Naive thymus-derived CD8-positive, alpha-beta T cell (primary cell): ENCODE measurements around the gene DNAJC8. TPM values are rescaled to one million over a fixed set of nuclear protein-coding genes. Genes with fewer than 3 reads are reported as not detected.

Experiments
- ATAC-seq, 2 donors: fragments of 150-1000 bp; cut with Tn5 transposase in 1 of 2; sonication (Bioruptor Pico), chemical (Tn5 transposase) in 1 of 2; 1 replicate in 1 of 2; 2 replicates in 1 of 2; pipeline ENCODE4 v1.10.0; 2021; ENCODE audit warnings: mild to moderate bottlenecking in 2 of 2, moderate library complexity in 2 of 2
- POLR2A ChIA-PET: fragments of 350-600 bp; sonication (Branson Sonifier 250); formaldehyde crosslinking; loops from one replicate; lab custom pipeline; 2021; ENCODE audit warnings: antibody characterized with exemption; lab: Charles Lee
- DNase-seq, 10 donors: peaks; one replicate each; pipeline versions ENCODE4 v3.0.0 to v3.0.0-alpha.2; 2020 to 2022
- H3K27ac Mint-ChIP-seq, 10 donors: one replicate each; pipeline ENCODE4 v1.8.0; 2020 to 2022; ENCODE audit warnings: mild to moderate bottlenecking in 10 of 10, mixed read lengths in 10 of 10, moderate library complexity in 4 of 10, inconsistent platforms in 1 of 10
- H3K27me3 Mint-ChIP-seq, 5 donors: one replicate each; pipeline ENCODE4 v1.8.0; 2021 to 2022; ENCODE audit warnings: mixed read lengths in 5 of 5
- H3K36me3 Mint-ChIP-seq, 3 donors: one replicate each; pipeline ENCODE4 v1.8.0; 2020 to 2022; ENCODE audit warnings: mixed read lengths in 3 of 3, mild to moderate bottlenecking in 2 of 3, inconsistent platforms in 1 of 3
- H3K4me1 Mint-ChIP-seq, 4 donors: one replicate each; pipeline ENCODE4 v1.8.0; 2021 to 2022; ENCODE audit warnings: mixed read lengths in 4 of 4
- H3K4me3 Mint-ChIP-seq, 10 donors: one replicate each; pipeline ENCODE4 v1.8.0; 2020 to 2022; ENCODE audit warnings: mild to moderate bottlenecking in 10 of 10, mixed read lengths in 10 of 10, moderate library complexity in 6 of 10, inconsistent platforms in 1 of 10
- H3K9me3 Mint-ChIP-seq, 9 donors: one replicate each; pipeline ENCODE4 v1.8.0; 2020 to 2022; ENCODE audit warnings: mixed read lengths in 9 of 9, mild to moderate bottlenecking in 3 of 9, inconsistent platforms in 1 of 9, moderate library complexity in 1 of 9
- polyA plus RNA-seq, 3 donors: library from polyadenylated mRNA; unstranded; fragments of 300-500 nt; fragmentation: Illumina TruSeq; gene quantifications; one replicate each; pipeline ENCODE4 v1.2.3, GENCODE V29; 2021
- total RNA-seq, 8 experiments: library from RNA in 2 of 8; stranded (reverse) in 2 of 8; gene quantifications; one replicate each; pipeline ENCODE4 v1.2.3 and lab custom pipeline; 2021 to 2026

DNAJC8 gene
- total and polyA plus RNA-seq, 5 experiments from 2014 or later, result 68.1 to 156 (median 145) TPM

DNA sequence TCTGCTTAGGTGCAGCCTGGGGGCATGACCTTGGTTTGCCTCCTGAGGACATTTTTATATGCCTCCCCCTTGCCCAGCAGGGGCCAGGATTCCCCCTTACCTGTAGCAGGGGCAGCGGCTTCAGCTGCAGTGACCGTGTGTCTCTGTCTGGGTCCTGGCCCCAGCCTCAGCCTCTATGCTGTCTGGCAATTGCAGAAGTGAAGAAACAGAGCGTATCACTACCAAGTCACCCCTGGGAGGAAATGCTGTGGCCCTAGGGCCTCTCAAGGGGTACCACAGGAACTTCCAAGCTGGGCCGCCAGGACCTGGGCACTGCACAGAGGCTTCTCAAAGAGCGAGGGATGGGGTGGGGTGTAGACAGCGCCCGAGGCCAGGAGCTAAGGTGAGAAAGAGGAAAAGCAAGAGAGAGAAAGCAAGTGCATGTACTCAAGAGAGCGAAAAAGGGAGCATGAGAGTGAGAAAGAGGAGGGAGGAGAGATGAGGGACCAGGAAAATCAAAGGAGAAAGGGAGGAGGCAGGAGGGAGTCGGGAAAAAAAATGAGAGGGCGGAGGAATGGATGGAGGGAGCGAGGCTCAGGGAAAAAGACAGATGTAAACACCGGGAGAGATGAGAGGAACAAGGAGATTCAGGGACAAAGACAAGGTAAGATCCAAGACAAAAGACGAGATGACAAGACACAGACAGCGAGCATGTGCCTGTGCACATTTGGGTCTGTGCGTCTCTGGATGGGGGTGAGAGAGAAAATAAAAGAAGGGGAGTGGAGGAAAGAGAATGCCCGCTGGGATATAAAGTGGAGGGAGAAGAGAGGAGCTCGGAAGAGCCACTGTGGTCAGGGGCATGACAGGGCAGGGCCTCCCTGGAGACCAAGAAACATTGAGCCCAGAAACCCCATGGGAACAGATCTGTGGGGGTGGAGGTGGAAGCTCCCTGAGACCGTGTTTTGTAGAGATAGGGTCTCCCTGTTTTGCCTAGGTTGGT lies 56.0 kb downstream of the DNAJC8 start, which contains the start of gene PTAFR:
Gene PTAFR, minus strand, starts transcription at position 199 of the 979 bp plus-strand sequence. CDS start 25,669 bp downstream, outside the sequence.
- peaks cover 18 to 77% (median 31%) of the 10 kb centered on the region in 4 donors for H3K4me1 Mint-ChIP-seq
- POLR2A ChIA-PET, result interaction anchor here (0.5 kb wide), 1 partner anchor 50 kb away, joined by 4 read pairs; no protein-coding TSS in a partner anchor
- ATAC-seq, result peak in 1 of 2 donors; percentile 57

DNA sequence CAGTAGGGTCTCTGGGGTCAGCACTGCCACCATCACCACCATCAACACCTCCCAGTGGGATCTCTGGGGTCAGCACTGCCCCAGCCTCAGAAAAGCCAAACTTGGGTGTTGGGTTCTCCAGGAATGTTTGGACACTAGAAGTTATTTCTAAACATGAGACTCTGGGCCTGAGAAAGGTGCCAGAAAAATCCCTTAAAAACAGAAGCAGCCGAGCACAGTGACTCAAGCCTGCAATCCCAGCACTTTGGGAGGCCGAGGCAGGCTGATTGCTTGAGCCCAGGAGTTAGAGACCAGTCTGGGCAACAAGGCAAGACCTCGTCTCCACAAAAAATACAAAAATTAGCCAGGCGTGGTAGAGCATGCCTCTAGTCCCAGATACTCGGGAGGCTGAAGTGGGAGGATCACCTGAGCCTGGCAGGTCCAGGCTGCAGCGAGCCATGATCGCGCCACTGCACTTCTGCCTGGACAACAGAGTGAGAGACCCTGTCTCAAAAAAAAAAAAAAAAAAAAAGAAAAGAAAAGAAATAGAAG lies 56.8 kb downstream of the DNAJC8 start:
- peaks cover 6 to 74% (median 26%) of the 10 kb centered on the region in 5 donors for H3K27me3 Mint-ChIP-seq
- no peak for ATAC-seq
- H3K27ac Mint-ChIP-seq, result peak overlapping the region in 1 of 10 donors; percentile 10
- peaks cover 21 to 81% (median 34%) of the 10 kb centered on the region in 4 donors for H3K4me1 Mint-ChIP-seq
- POLR2A ChIA-PET, result interaction anchor here (0.5 kb wide), 1 partner anchor 51 kb away, joined by 4 read pairs; no protein-coding TSS in a partner anchor
- no peaks in the 10 kb centered on the region for H3K36me3 Mint-ChIP-seq
- DNase-seq, result no peak
- H3K9me3 Mint-ChIP-seq, result no peaks in the 10 kb centered on the region
- peak overlapping the region in 1 of 10 donors; percentile 61 for H3K4me3 Mint-ChIP-seq

More for the DNA sequence above, 56.0 kb downstream of the DNAJC8 start, which contains the start of gene PTAFR:
- Mint-ChIP-seq H3K27ac (peak within 1 kb of the TSS in 3 of 10 donors; percentile 9 to 27 (median 10)), H3K27me3 (peaks cover 8 to 76% (median 22%) of the 10 kb centered on the region in 5 donors), H3K4me3 (peak within 1 kb of the TSS in 1 of 10 donors; percentile 78), H3K9me3 (no peaks in the 10 kb centered on the region), H3K36me3 (no peaks in the 10 kb centered on the region)
- peak in 1 of 10 donors; percentile 10 for DNase-seq

DNA sequence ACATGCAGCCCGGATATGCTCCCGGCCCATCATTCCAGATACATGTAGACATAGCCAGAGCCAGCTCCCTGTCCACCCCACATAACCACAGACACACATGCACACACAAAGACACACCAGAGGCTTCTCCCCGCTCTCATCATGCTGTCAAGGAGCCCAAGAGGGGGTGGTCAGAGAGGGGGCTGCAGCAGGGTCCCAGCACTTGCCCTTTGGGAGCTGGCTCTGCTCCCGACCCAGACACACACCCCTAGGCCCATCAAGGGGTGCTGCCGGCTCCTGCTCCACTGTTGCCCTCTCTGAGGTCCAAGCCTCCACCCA lies 58.9 kb downstream of the DNAJC8 start:
- POLR2A ChIA-PET, result interaction anchor here (0.6 kb wide), 2 partner anchors 20 to 148 kb away, joined by 3 to 4 read pairs; no protein-coding TSS in a partner anchor
- peaks cover 6 to 64% (median 19%) of the 10 kb centered on the region in 5 donors for H3K27me3 Mint-ChIP-seq
- no peak for ATAC-seq
- no peak for DNase-seq
- H3K4me1 Mint-ChIP-seq, result peaks cover 24 to 82% (median 40%) of the 10 kb centered on the region in 4 donors
- peak overlapping the region in 1 of 10 donors; percentile 75 for H3K27ac Mint-ChIP-seq
- H3K9me3 Mint-ChIP-seq, result no peaks in the 10 kb centered on the region
- no peaks in the 10 kb centered on the region for H3K36me3 Mint-ChIP-seq
- peak overlapping the region in 3 of 10 donors; percentile 14 to 63 (median 47) for H3K4me3 Mint-ChIP-seq

DNA sequence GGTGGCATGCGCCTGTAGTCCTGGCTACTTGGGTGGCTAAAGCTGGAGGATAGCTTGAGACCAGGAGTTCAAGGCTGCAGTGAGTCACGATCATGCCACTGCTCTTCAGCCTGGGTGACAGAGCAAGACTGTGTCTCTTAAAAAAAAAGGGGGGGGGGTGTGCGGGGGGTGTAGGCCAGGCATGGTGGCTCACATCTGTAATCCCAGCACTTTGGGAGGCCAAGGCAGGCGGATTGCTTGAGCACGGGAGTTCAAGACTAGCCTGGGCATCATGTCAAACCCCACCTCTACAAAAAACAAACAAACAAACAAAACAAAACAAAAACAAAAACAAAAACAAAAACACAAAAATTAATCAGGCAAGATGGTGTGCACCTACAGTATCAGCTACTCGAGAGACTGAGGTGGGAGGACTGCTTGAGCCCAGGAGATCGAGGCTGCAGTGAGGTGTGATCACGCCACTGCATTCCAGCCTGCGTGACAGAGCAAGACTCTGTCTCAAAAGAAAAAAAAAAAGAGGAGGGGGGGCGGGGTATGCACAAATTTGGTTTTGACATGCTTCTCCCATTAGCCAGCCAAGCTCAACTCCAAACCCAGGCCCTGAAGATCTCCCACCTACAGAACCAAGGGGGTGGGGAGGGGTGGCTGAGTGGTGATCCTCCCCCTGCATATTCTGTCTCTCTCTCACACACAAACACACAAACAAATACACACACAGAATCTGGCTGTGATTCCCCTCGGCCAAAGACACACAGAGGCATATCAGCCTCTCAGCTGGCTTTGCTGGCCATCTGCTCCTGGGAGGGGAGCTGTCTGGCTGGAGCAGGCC lies 59.5 kb downstream of the DNAJC8 start:
- peaks cover 6 to 58% (median 16%) of the 10 kb centered on the region in 5 donors for H3K27me3 Mint-ChIP-seq
- H3K4me3 Mint-ChIP-seq, result peak overlapping the region in 3 of 10 donors; percentile 14 to 63 (median 47)
- peaks cover 27 to 84% (median 45%) of the 10 kb centered on the region in 4 donors for H3K4me1 Mint-ChIP-seq
- H3K27ac Mint-ChIP-seq, result peak overlapping the region in 2 of 10 donors; percentile 64 to 75
- no peaks in the 10 kb centered on the region for H3K9me3 Mint-ChIP-seq
- no peak for ATAC-seq
- no peak for DNase-seq
- no peaks in the 10 kb centered on the region for H3K36me3 Mint-ChIP-seq
- POLR2A ChIA-PET, result interaction anchor here (0.6 to 1.1 kb wide), 5 partner anchors 19 to 543 kb away, joined by 3 to 7 read pairs (median 4); no protein-coding TSS in a partner anchor

DNA sequence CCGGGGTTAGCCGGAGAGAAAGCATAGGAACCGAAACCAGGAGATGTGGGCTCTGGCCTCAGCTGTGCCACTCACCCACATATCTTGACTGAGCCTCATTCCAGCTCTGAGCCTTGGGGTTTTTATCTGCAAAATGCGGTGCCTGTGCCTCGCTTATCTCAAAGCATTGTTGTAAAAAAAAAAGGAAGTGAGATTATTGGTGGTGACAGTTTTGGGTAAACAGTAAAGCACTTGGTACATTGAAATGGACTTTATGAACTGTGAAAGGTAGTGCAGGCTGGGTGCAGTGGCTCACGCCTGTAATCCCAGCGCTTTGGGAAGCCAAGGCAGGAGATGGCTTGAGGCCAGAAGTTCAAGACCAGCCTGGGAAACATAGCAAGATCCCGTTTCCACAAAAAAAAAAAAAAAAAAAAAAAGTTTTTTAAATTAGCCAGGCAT lies 60.1 kb downstream of the DNAJC8 start:
- H3K27me3 Mint-ChIP-seq, result peaks cover 6 to 51% (median 16%) of the 10 kb centered on the region in 5 donors
- POLR2A ChIA-PET, result interaction anchor here (0.7 to 1.1 kb wide), 3 partner anchors 85 to 542 kb away, joined by 4 to 7 read pairs (median 7); no protein-coding TSS in a partner anchor
- peaks cover 28 to 86% (median 49%) of the 10 kb centered on the region in 4 donors for H3K4me1 Mint-ChIP-seq
- ATAC-seq (peak in 1 of 2 donors; percentile 28), DNase-seq (peak in 4 of 10 donors; percentile 26 to 39 (median 36))
- H3K9me3 Mint-ChIP-seq, result no peaks in the 10 kb centered on the region
- peak overlapping the region in 9 of 10 donors; percentile 7 to 70 (median 58) for H3K4me3 Mint-ChIP-seq
- H3K27ac Mint-ChIP-seq, result peak overlapping the region in 4 of 10 donors; percentile 3 to 64 (median 32)
- H3K36me3 Mint-ChIP-seq, result no peaks in the 10 kb centered on the region

DNA sequence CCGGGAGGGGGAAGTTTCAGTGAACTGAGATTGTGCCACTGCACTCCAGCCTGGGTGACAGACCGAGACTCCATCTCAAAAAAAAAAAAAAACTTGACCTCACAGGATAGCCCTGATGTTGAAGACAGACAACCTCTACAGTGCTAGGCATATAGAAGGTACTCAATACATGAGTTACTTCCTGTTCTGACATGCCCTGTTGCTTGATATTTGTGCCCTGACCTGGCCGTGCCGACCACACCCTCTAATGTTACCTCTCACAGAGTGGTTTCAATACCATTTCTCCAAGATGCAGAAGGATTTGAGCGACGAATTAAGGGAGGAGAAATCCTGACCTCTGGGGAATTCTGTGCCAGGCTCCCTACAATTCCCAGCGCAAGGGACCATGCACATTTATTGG lies 61.6 kb downstream of the DNAJC8 start:
- Mint-ChIP-seq H3K9me3 (no peaks in the 10 kb centered on the region), H3K27me3 (peaks cover 1 to 37% (median 15%) of the 10 kb centered on the region in 5 donors), H3K36me3 (no peaks in the 10 kb centered on the region), H3K4me1 (peaks cover 24 to 74% (median 48%) of the 10 kb centered on the region in 4 donors), H3K27ac (peak overlapping the region in 1 of 10 donors; percentile 13), H3K4me3 (peak overlapping the region in 3 of 10 donors; percentile 14 to 57 (median 16))
- ATAC-seq (no peak), DNase-seq (no peak)
- POLR2A ChIA-PET, result no interaction called here

DNA sequence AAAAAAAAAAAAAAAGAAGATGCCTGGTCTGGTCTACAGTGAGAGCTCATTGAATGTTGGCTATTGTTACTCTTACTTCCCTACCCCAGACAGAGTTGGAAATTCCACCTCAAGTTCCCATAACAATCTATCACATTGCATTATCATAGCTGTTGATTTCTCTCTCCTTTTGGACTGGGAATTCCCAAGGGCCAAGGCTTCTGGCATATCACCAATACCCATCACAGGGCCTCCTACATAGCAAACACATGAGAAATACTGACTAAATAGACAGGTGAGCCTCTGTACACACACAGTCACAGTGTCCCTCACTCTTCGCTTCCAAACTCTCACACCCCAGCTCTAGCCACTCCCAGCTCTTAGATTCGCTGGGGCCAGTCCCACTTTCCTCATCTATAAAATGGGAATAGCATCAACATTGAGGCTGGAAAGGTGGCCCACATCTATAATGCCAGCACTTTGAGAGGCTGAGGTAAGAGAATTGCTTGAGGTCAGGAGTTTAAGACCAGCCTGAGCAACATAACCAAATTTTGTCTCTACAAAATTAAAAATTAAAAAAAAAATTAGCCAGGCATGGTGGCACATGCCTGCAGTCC lies 62.7 kb downstream of the DNAJC8 start:
- DNase-seq (no peak), ATAC-seq (no peak)
- peak overlapping the region in 2 of 10 donors; percentile 26 to 54 for H3K4me3 Mint-ChIP-seq
- H3K36me3 Mint-ChIP-seq, result no peaks in the 10 kb centered on the region
- peaks cover 24 to 68% (median 48%) of the 10 kb centered on the region in 4 donors for H3K4me1 Mint-ChIP-seq
- H3K27ac Mint-ChIP-seq, result peak overlapping the region in 1 of 10 donors; percentile 63
- H3K9me3 Mint-ChIP-seq, result peaks cover 0 to 3% (median 0%) of the 10 kb centered on the region in 9 donors
- H3K27me3 Mint-ChIP-seq, result peaks cover 1 to 36% (median 16%) of the 10 kb centered on the region in 5 donors
- POLR2A ChIA-PET, result interaction anchor here (0.7 to 1.0 kb wide), 2 partner anchors 29 to 76 kb away, joined by 3 read pairs; no protein-coding TSS in a partner anchor

DNA sequence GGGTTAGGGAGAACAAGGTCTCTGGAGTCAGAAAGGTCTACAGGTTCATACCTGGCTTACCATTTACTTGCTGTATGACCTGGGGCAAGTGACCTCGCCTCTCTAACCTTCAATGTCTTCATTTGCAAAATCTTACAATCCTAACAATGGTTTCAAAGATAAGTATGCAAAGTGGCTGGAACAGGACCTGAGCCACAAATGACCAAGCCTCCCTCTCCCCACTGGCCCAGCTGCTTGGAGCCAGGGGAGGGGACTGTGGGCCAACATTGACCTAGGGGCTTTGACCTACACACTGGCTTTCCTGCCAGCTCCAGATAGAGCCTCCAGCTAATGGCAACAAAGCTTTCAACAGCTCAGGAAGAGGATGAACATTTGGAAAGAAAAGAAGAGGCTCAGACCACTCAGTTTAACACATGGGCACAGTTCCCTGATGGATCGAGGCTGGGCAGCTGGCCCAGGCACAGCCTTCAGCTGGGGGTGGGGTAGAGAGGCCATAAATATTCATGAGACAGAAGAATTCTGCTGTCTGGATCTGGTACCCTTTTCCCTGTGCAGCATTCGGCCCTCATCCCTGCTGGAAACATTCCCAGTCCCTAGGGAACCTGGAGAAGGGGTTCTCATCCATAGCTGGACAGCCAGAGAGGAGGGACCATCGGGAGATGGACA lies 69.2 kb downstream of the DNAJC8 start:
- DNase-seq, result no peak
- H3K27me3 Mint-ChIP-seq, result peaks cover 9 to 53% (median 27%) of the 10 kb centered on the region in 5 donors
- POLR2A ChIA-PET, result no interaction called here
- H3K4me1 Mint-ChIP-seq, result peaks cover 5 to 24% (median 10%) of the 10 kb centered on the region in 4 donors
- peaks cover 0 to 6% (median 2%) of the 10 kb centered on the region in 3 donors for H3K36me3 Mint-ChIP-seq
- H3K27ac Mint-ChIP-seq, result no peak overlapping the region
- no peak for ATAC-seq
- no peak overlapping the region for H3K4me3 Mint-ChIP-seq
- peaks cover 0 to 3% (median 0%) of the 10 kb centered on the region in 9 donors for H3K9me3 Mint-ChIP-seq

DNA sequence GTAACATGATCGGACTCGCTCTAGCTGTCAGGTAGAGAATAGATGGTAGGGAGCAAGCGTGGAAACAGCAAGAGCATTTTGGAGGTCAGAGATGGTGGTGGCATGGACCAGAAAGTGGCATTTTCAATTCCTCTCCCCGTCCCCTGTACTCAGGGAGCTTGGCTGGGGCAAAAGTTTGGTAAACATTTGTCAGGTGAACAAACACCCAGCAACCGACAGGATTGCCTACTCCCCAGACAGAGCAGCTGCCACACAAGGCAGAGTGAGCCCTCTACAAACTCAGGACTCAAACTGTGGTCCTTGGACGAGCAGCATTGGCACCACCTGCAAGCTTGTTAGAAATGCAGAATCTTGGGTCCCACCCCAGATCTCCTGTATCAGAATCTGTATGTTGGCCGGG lies 70.7 kb downstream of the DNAJC8 start:
- DNase-seq (no peak), ATAC-seq (no peak)
- Mint-ChIP-seq H3K9me3 (peaks cover 0 to 3% (median 0%) of the 10 kb centered on the region in 9 donors), H3K4me3 (no peak overlapping the region), H3K27me3 (peaks cover 9 to 64% (median 32%) of the 10 kb centered on the region in 5 donors), H3K27ac (peak overlapping the region in 1 of 10 donors; percentile 53), H3K4me1 (peaks cover 0 to 17% (median 6%) of the 10 kb centered on the region in 4 donors), H3K36me3 (peaks cover 0 to 6% (median 2%) of the 10 kb centered on the region in 3 donors)
- POLR2A ChIA-PET, result no interaction called here

DNA sequence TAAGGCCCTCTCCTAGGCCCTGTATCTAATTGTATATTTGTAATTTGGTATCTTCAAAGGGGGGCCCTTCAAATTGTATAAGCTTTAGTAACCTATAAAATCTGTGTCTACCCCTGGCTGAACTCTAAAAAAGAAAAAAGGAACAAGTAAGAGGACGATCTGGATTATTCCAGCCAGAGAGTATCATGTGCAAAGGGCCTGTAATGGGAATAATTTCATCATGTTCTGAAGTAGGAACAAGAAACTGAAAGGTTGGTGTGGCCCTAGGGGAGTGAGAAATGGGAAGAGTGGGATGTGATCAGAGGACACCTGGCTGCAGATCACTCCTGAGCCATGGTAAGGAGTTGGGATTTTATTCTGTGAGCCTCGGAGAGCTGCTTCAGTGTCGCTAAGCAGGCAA lies 71.1 kb downstream of the DNAJC8 start:
- Mint-ChIP-seq H3K4me1 (peaks cover 0 to 16% (median 4%) of the 10 kb centered on the region in 4 donors), H3K27ac (peak overlapping the region in 1 of 10 donors; percentile 53), H3K4me3 (no peak overlapping the region), H3K9me3 (peaks cover 0 to 3% (median 0%) of the 10 kb centered on the region in 9 donors), H3K27me3 (peaks cover 9 to 64% (median 32%) of the 10 kb centered on the region in 5 donors), H3K36me3 (peaks cover 0 to 6% (median 2%) of the 10 kb centered on the region in 3 donors)
- DNase-seq (no peak), ATAC-seq (no peak)
- POLR2A ChIA-PET, result no interaction called here
